MG63 (cell line): Measurements from ENCODE around the gene NSD1. TPM values are rescaled to one million over a fixed set of nuclear protein-coding genes. Genes with fewer than 3 reads are reported as not detected.

ENCODE experiments used
- DNase-seq: peaks from one replicate; pipeline ENCODE4 v3.0.0-alpha.2; 2020
- H3K27me3 ChIP-seq: fragments of 250-450 bp; sonication (Bioruptor Pico); 2 replicates; pipeline ENCODE4 v1.5.1; 2020; ENCODE audit warnings: mild to moderate bottlenecking, moderate library complexity
- H3K36me3 ChIP-seq: fragments of 250-450 bp; sonication (Bioruptor Pico); 2 replicates; pipeline ENCODE4 v1.5.1; 2020; ENCODE audit warnings: mild to moderate bottlenecking, moderate library complexity
- H3K4me3 ChIP-seq: fragments of 250-450 bp; sonication (Bioruptor Pico); 2 replicates; pipeline ENCODE4 v1.5.1; 2020; ENCODE audit warnings: mild to moderate bottlenecking, moderate library complexity
- H3K9me3 ChIP-seq: fragments of 250-450 bp; sonication (Bioruptor Pico); 2 replicates; pipeline ENCODE4 v1.5.1; 2020; ENCODE audit warnings: mild to moderate bottlenecking, moderate library complexity
- total RNA-seq: library from RNA; depleted of rRNA; stranded (reverse); fragments of >200 nt; shearing (Covaris generic); gene quantifications from 2 replicates; pipeline ENCODE4 v1.2.3, GENCODE V29; 2014; ENCODE audit warnings: low replicate concordance; rRNA removed

NSD1 gene
- total RNA-seq, 1 experiment from 2014 or later = 30.9 TPM

DNA sequence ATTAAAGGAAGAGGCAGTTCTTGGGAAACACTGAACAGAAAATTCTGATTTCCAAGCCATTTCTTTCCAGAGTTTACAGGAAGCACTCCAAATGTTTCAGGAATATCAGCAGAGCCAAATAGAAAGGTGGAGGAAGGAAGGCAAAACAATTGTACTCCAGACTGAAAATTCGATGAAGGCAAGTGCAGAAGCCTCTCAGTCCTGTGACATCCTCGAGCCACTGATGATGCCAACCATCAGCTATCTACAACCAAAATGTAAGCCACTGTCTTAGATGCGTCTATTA is 215.7 kb downstream of the NSD1 start:
- Histone ChIP-seq H3K9me3 (no peaks in the 10 kb centered on the region), H3K27me3 (no peaks in the 10 kb centered on the region), H3K36me3 (peaks cover 42% of the 10 kb centered on the region), H3K4me3 (no peak overlapping the region)
- DNase-seq = no peak

DNA sequence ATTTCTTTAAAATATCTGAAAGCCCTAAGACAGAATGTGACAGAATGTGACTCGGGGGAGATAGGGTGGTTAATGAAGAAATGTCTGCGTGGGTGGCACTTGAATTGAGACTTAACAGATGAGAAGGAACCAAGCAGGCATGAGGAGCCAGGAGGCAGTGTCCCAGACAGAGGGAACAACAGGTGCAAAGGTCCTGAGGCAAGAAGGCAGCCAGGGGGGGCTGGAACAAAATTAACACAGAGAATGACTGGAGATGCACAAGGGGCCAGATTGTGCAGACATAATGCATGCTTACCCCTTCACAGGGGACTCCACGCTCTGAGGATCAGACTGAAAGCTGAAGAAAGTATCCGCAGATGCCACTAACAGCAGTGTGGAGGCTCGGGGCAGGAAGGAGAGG is 216.2 kb downstream of the NSD1 start:
- DNase-seq = no peak
- H3K27me3 ChIP-seq = no peaks in the 10 kb centered on the region
- H3K36me3 ChIP-seq = peaks cover 37% of the 10 kb centered on the region
- no peak overlapping the region for H3K4me3 ChIP-seq
- no peaks in the 10 kb centered on the region for H3K9me3 ChIP-seq

Other genes with a start within 250 kb of the NSD1 start
- gene HK3, start 234.4 kb upstream of the NSD1 start, total RNA-seq = not detected in 2 replicates
- gene UIMC1, start 127.0 kb upstream of the NSD1 start, total RNA-seq = 47.6 and 56.9 TPM in 2 replicates
- gene ZNF346, start 111.1 kb upstream of the NSD1 start, total RNA-seq = 13.7 and 28.8 TPM in 2 replicates
- 51.3 and 96.6 TPM in 2 replicates for gene FGFR4, start 46.9 kb upstream of the NSD1 start, total RNA-seq
- 50.3 and 61.3 TPM in 2 replicates for gene RAB24, start 169.9 kb downstream of the NSD1 start, total RNA-seq
- 914 and 924 TPM in 2 replicates for gene PRELID1, start 170.0 kb downstream of the NSD1 start, total RNA-seq
- 52.9 and 53.3 TPM in 2 replicates for gene MXD3, start 178.1 kb downstream of the NSD1 start, total RNA-seq
- 296 and 502 TPM in 2 replicates for gene LMAN2, start 217.9 kb downstream of the NSD1 start, total RNA-seq
- gene RGS14, start 224.2 kb downstream of the NSD1 start, total RNA-seq = 10.7 and 16.7 TPM in 2 replicates